Esophagus squamous epithelium (tissue), 5 donors: Measurements from ENCODE around the gene IQGAP2. TPM values are rescaled to one million over a fixed set of nuclear protein-coding genes. Genes with fewer than 3 reads are reported as not detected.

ENCODE experiments used
- DNase-seq: peaks from one replicate; lab custom pipeline; 2025; lab: John Stamatoyannopoulos, UW
- H3K27ac ChIP-seq, 4 donors: fragments of 200-600 bp; sonication (generic); one replicate each; pipeline ENCODE4 v1.5.1; 2016 to 2019; ENCODE audit warnings: mild to moderate bottlenecking in 1 of 4
- H3K27me3 ChIP-seq, 4 donors: fragments of 200-600 bp; sonication (generic); 1 replicate in 3 of 4; 2 replicates in 1 of 4; pipeline versions ENCODE4 v1.5.1 to v1.6.0; 2017 to 2021; ENCODE audit warnings: antibody characterized with exemption in 1 of 4
- H3K36me3 ChIP-seq, 3 donors: fragments of 200-600 bp; sonication (generic); one replicate each; pipeline ENCODE4 v1.5.1; 2016 to 2019
- H3K4me1 ChIP-seq, 3 donors: fragments of 200-600 bp; sonication (generic); one replicate each; pipeline ENCODE4 v1.5.1; 2017 to 2019
- H3K4me3 ChIP-seq, 4 donors: fragments of 200-600 bp; sonication (generic); 1 replicate in 3 of 4; 2 replicates in 1 of 4; pipeline ENCODE4 v1.5.1; 2016 to 2019; ENCODE audit warnings: mild to moderate bottlenecking in 2 of 4, moderate library complexity in 1 of 4
- H3K9me3 ChIP-seq, 3 donors: fragments of 200-600 bp; sonication (generic); one replicate each; pipeline ENCODE4 v1.5.1; 2016 to 2019
- CTCF ChIP-seq, 6 experiments: fragments of 450-650 bp in 4 of 6; fragments of 200-600 bp in 2 of 6; sonication (generic) in 2 of 6; IDR thresholded peaks; one replicate each; pipeline ENCODE4 v1.5.1; 2016 to 2019; ENCODE audit warnings: antibody characterized with exemption in 6 of 6, mild to moderate bottlenecking in 4 of 6, moderate library complexity in 4 of 6
- POLR2A ChIP-seq, 4 donors: fragments of 450-650 bp; IDR thresholded peaks; one replicate each; pipeline ENCODE4 v1.6.1; 2017; ENCODE audit warnings: antibody characterized with exemption in 4 of 4, mild to moderate bottlenecking in 4 of 4, moderate library complexity in 3 of 4
- WGBS, 2 donors: methylation state at CpG; one replicate each; pipeline ENCODE4 v1.1.5; 2018; 5-methylcytosine and 5-hydroxymethylcytosine counted together
- intact Hi-C: fragments of 100-400 bp; cut with DNase I; formaldehyde crosslinking; loops from one replicate; pipeline ENCODE4 v1.15.0; 2022
- total RNA-seq, 4 donors: library from RNA; depleted of rRNA; stranded (reverse); fragments of >200 nt; gene quantifications; one replicate each; pipeline ENCODE4 v1.1.0, GENCODE V29; 2016
- donor health status: DM: yes; HTN: yes; CAD: no.

Gene IQGAP2
- total RNA-seq, 4 donors from 2014 or later = 3.0 to 16.6 (median 5.9) TPM

GRCh38 chr5:76576996-76577395 is 173.9 kb downstream of the IQGAP2 start:
- H3K4me1 ChIP-seq = peaks cover 0 to 7% (median 0%) of the 10 kb centered on the region in 3 donors
- no peaks in the 10 kb centered on the region for H3K9me3 ChIP-seq
- TF ChIP-seq POLR2A (IDR thresholded peaks at IDR 0.05) = no peak
- TF ChIP-seq CTCF (IDR thresholded peaks at IDR 0.05) = no peak
- no peaks in the 10 kb centered on the region for H3K27me3 ChIP-seq
- 81 to 93% methylated on average over 4 of the region's 4 CpGs for WGBS, 2 donors
- H3K4me3 ChIP-seq = no peak overlapping the region
- intact Hi-C loops = no loop called here
- H3K36me3 ChIP-seq = no peaks in the 10 kb centered on the region
- no peak for DNase-seq
- no peak overlapping the region for H3K27ac ChIP-seq

DNA sequence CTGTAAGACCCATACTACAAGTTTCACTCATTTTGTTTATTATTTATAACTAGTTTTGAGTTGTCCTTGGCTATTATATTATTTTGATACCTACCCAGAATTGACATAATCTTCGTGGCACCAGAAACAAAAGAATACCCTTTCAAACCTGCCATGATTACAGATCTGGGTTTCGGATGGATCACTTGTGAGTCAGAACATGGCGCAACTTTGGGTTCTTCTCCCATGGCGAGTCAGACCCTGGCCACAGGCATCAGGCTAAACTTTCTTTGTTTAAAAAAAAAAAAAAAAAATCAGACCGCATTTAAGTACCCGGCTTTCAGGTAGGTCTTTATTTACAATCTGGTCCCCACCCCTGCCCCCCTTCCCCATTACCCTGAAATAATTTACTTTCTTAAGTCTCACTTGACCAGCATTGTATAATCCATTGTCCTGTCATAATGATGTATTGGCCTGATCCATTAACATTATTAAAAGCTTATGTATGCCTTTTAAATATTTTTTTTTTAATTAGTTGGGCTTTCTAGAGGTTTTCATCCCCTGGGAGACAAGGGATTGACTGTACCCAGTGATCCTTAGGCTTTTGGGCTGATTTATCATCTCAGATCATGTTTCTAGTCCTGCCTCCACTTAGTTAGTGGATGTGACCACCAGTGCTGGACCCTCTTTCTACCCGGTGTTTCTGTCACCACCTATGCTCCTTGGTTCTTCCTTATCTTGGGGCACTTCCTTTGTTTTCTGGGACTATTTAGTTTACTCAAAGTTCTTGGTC is 176.3 kb downstream of the IQGAP2 start:
- Histone ChIP-seq H3K27me3 (no peaks in the 10 kb centered on the region), H3K9me3 (no peaks in the 10 kb centered on the region), H3K27ac (no peak overlapping the region), H3K4me1 (peaks cover 0 to 12% (median 6%) of the 10 kb centered on the region in 3 donors), H3K36me3 (no peaks in the 10 kb centered on the region), H3K4me3 (no peak overlapping the region)
- intact Hi-C loops = no loop called here
- DNase-seq = no peak
- TF ChIP-seq CTCF (IDR thresholded peaks at IDR 0.05) (no peak), POLR2A (IDR thresholded peaks at IDR 0.05) (no peak)
- 51 to 61% methylated on average over 7 of the region's 7 CpGs for WGBS, 2 donors

- Histone ChIP-seq H3K4me1 (peaks cover 0 to 12% (median 6%) of the 10 kb centered on the region in 3 donors), H3K27ac (no peak overlapping the region), H3K27me3 (no peaks in the 10 kb centered on the region), H3K9me3 (no peaks in the 10 kb centered on the region), H3K4me3 (no peak overlapping the region), H3K36me3 (no peaks in the 10 kb centered on the region)
- intact Hi-C loops = no loop called here
- TF ChIP-seq POLR2A (IDR thresholded peaks at IDR 0.05) (no peak), CTCF (IDR thresholded peaks at IDR 0.05) (no peak)
- DNase-seq = no peak
- WGBS, 2 donors = 85 to 97% methylated on average over 3 of the region's 3 CpGs
Measured at GRCh38 chr5:76580981-76581380, 177.9 kb downstream of the IQGAP2 start.

- Histone ChIP-seq H3K36me3 (no peaks in the 10 kb centered on the region), H3K27ac (no peak overlapping the region), H3K27me3 (no peaks in the 10 kb centered on the region), H3K4me3 (no peak overlapping the region), H3K9me3 (no peaks in the 10 kb centered on the region), H3K4me1 (peaks cover 0 to 11% (median 6%) of the 10 kb centered on the region in 3 donors)
- intact Hi-C loops = no loop called here
- WGBS, 2 donors = 70 to 79% methylated on average over 6 of the region's 6 CpGs
- DNase-seq = no peak
- TF ChIP-seq POLR2A (IDR thresholded peaks at IDR 0.05) = no peak
- TF ChIP-seq CTCF (IDR thresholded peaks at IDR 0.05) = no peak
Measured at GRCh38 chr5:76582230-76583162, 179.4 kb downstream of the IQGAP2 start.
